Activated naive CD4-positive, alpha-beta T cell treated with anti-CD3 and anti-CD28 coated beads, Interleukin-2, amount 10 ng/mL, durations not matched to agents 7 days and 5 days (primary cell): ENCODE results near the gene SLC12A7.
"Not testable (repeated sequence)": the region's sequence is repeated elsewhere in the genome, so short reads cannot be mapped to it uniquely, and the experiment has no call there.

Experiments used
- CTCF ChIA-PET: fragments of 350-600 bp; sonication (Branson Sonifier 250); formaldehyde crosslinking; loops from one replicate; lab custom pipeline; 2021; ENCODE audit warnings: antibody characterized with exemption; lab: Charles Lee
- DNase-seq: peaks from one replicate; pipeline ENCODE4 v3.0.0-alpha.2; 2020
- H3K27ac Mint-ChIP-seq: one replicate; pipeline ENCODE4 v1.8.0; 2021; ENCODE audit warnings: mild to moderate bottlenecking, moderate library complexity, mixed read lengths
- H3K27me3 Mint-ChIP-seq: one replicate; pipeline ENCODE4 v1.8.0; 2021; ENCODE audit warnings: mild to moderate bottlenecking, mixed read lengths
- H3K36me3 Mint-ChIP-seq: one replicate; pipeline ENCODE4 v1.8.0; 2021; ENCODE audit warnings: mixed read lengths
- H3K4me1 Mint-ChIP-seq: one replicate; pipeline ENCODE4 v1.8.0; 2021; ENCODE audit warnings: mixed read lengths
- H3K4me3 Mint-ChIP-seq: one replicate; pipeline ENCODE4 v1.8.0; 2021; ENCODE audit warnings: mild to moderate bottlenecking, moderate library complexity, mixed read lengths
- H3K9me3 Mint-ChIP-seq: one replicate; pipeline ENCODE4 v1.8.0; 2021; ENCODE audit warnings: mixed read lengths

Gene SLC12A7

DNA sequence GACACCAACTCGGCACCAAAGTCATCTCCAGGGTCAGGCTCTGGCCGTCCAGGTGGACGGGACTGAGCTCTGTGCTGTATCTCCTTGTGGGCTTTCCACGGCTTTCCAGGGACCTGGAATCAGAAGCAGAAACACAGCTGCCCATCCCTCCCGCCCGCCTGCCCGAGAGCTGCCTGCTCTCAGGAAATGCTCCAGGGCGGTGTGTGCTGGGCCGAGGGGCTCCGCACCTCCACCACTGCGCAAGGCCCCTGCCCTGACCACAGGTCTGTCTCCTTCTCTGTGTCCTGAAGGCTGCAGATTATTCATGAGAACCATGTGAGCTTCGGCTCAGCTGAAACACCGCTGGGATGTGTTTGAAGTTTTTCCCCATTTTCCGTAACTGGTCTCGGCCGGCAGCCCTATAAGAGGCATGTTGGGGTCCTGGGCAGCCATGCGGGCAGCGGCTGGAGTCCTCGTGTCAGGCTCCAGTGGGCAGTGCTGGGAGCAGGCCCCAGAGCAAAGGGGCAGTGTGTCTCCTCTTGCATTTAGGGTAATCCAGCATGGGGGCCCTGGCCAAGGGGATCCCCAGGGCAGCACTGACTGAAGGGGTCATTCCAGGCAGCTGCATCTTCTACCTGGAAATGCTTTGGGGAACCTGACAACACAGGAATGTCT is 80.4 kb downstream of the SLC12A7 start:
- no peak overlapping the region for H3K27ac Mint-ChIP-seq
- H3K4me3 Mint-ChIP-seq, result no peak overlapping the region
- no peaks in the 10 kb centered on the region for H3K4me1 Mint-ChIP-seq
- H3K27me3 Mint-ChIP-seq, result peaks cover 4% of the 10 kb centered on the region
- H3K9me3 Mint-ChIP-seq, result no peaks in the 10 kb centered on the region
- DNase-seq, result no peak
- no peaks in the 10 kb centered on the region for H3K36me3 Mint-ChIP-seq
- CTCF ChIA-PET, result no interaction called here

DNA sequence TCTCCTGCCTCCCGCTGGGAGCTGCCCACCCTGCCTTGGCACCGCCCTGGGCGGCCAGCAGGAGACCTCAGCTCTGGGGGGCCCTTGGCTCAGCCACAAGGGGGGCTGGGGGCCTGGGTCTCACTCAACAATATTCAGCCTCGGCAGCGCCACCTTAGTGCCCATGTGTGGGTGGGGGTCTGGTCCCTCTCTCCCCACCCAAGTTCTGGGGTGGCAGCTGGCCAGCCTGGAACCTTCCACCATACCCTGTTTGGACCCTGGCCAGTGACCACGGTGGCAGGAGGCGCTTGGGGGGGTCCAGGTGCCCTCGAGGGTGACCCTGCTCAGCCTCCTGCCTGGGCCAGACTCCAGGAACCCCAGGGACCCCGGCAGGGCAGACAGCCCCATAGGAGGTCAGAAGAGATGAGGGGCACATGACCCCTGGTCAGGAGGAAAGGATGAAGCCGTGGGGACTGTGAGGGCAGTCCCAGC is 81.0 kb downstream of the SLC12A7 start:
- Mint-ChIP-seq H3K36me3 (no peaks in the 10 kb centered on the region), H3K9me3 (no peaks in the 10 kb centered on the region), H3K27ac (no peak overlapping the region), H3K4me3 (no peak overlapping the region), H3K27me3 (peaks cover 4% of the 10 kb centered on the region), H3K4me1 (no peaks in the 10 kb centered on the region)
- DNase-seq, result no peak
- CTCF ChIA-PET, result no interaction called here

DNA sequence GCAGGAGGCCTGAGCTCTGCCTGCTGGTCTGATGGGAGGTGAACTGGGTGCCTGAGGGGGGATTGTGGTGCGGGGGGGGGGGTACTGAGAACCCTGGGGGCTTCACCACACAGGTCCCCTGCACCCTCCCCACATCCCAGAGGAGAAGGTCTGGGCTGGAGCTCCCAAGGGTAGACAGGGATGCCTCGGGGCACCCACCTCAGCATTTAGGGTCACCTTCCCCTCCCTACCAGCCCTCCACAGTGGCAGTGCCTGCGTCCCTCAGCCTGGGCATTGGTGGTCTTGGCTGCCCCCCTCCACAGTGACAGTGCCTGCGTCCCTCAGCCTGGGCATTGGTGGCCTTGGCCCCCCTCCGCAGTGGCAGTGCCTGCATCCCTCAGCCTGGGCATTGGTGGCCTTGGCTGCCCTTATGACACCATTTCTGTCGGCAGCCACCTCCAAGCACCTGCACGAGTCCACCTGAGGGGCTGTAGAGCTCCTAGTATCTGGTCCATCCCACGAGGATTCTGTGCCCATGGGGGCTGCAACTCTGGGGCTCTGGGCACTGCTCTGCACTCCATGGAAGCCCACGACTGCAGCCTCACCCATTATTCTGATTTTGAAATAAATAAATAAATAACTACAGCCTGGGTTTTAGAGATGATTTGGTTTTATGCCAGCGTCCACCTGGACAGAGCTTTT is 81.8 kb downstream of the SLC12A7 start:
- Mint-ChIP-seq H3K27ac (no peak overlapping the region), H3K4me1 (no peaks in the 10 kb centered on the region), H3K27me3 (peaks cover 4% of the 10 kb centered on the region), H3K36me3 (no peaks in the 10 kb centered on the region), H3K9me3 (no peaks in the 10 kb centered on the region), H3K4me3 (no peak overlapping the region)
- CTCF ChIA-PET, result no interaction called here
- DNase-seq, result no peak

DNA sequence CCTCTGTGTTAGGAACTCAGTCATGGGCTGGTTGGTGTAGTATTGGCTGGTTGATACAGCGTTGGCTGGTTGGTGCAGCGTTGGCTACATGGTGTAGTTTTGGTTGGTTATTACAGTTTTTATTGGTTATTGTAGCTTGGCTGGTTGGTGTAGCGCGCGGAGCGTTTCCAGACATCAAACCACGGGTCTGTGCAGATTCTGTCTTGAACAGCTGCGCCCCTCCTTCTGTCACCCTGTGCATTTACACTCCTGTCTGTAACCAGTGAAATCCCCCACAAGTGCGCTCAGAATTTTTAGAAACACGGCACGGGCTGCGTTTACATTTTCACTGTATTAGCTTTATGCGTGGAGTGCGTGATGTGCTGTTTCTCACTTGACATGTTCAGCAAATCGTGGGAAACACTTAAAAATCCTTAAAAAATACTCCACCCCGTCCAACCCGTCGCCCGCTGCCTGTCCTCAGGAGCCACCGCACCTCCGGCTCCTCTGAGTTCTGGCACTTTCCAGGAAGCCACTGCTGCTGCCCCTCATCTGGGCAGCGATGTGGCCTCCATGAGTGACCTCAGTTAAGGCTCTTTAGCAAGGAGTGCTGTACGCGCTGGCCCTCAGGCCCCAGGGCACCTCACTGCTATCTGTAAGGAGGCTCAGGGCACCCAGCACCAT is 82.5 kb downstream of the SLC12A7 start:
- H3K27me3 Mint-ChIP-seq, result peaks cover 4% of the 10 kb centered on the region

DNA sequence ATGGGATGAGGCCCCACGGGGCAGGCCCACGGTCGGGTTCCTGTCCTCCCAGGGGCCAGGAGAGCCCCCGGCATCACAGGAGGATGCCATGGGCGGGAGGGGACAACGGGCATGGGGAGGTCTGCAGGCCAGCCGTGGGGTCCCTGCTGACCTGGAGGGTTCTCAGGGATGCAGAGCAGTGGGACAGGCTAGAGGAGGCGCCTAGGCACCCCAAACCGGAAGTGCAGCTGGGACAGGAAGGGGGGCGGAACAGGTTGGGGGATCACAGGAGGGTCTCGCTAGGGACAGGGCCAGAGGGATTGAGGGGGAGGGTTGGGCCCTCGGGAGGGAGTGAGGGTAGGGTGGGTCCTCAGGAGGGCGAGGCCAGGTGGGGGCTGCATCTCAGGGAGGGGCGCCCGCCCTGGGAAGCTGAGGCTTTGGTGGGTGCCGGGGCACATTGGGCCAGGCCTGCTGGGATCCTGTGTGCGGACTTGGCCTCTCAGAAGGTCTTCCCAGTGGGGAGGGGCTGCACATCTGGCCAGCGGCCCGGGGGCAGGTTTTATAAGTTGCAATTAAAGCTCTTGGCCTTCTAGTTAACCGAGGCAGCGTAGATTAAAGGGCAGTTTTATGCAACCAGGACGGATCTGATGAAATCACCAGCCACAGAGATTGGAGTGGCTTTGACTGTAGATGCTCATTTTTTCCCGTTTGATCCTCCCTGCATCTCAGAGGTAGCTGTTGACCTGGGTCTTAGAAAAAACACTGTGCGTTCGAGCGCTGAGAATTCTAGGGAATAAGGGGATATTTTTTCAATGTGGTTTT is 83.2 kb downstream of the SLC12A7 start:
- no peak overlapping the region for H3K4me3 Mint-ChIP-seq
- DNase-seq, result no peak
- H3K9me3 Mint-ChIP-seq, result no peaks in the 10 kb centered on the region
- H3K4me1 Mint-ChIP-seq, result no peaks in the 10 kb centered on the region
- CTCF ChIA-PET, result interaction anchor here (1.5 kb wide), 1 partner anchor 105 kb away, joined by 3 read pairs; no protein-coding TSS in a partner anchor
- no peak overlapping the region for H3K27ac Mint-ChIP-seq
- peaks cover 4% of the 10 kb centered on the region for H3K27me3 Mint-ChIP-seq
- H3K36me3 Mint-ChIP-seq, result no peaks in the 10 kb centered on the region

More for the DNA sequence above, 82.5 kb downstream of the SLC12A7 start:
- no peaks in the 10 kb centered on the region for H3K9me3 Mint-ChIP-seq
- CTCF ChIA-PET, result interaction anchor here (1.5 kb wide), 1 partner anchor 106 kb away, joined by 3 read pairs; no protein-coding TSS in a partner anchor
- no peaks in the 10 kb centered on the region for H3K36me3 Mint-ChIP-seq
- no peak overlapping the region for H3K4me3 Mint-ChIP-seq
- H3K4me1 Mint-ChIP-seq, result no peaks in the 10 kb centered on the region
- no peak overlapping the region for H3K27ac Mint-ChIP-seq
- no peak for DNase-seq

DNA sequence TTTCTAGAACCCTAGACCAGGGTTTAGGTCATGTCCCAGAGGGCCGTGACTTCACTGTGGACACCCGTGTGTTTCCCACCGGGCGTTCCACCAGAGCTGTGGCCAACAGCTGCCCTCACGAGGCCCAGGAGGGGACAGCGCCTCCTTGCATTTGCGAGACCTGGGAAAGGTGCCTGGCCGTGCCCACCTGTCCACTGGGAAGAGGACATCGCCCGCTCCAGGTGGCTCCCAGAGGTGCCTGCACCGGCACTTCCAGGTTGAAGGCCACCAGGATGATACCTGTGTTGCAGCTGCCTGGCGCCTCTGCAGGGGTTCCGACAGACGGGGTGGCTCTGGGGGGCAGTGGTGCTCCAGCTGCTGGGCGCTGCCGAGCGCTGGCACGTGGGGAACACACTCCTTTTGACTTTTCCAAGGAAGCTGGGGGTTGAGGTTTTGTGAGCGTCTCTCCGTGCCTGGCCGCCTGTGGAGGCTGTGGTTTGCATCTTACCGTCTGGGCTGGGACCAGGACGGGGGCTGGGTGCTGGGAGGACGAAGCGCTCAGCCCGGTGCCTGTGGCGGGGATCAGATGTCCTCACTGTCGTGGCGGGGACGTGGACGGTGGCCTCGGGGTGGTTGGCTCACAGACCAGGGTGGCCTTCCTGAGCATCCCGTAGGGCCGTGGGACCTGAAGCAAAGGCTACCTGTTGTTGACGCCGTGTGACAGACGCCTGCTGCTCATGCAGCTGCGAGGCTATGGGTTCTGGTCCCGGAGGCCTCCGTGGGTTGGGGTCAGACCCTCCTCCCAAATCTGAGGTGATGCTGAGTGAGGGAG is 84.0 kb downstream of the SLC12A7 start:
- H3K27me3 Mint-ChIP-seq, result peaks cover 4% of the 10 kb centered on the region
- CTCF ChIA-PET, result interaction anchor here (1.5 kb wide), 1 partner anchor 104 kb away, joined by 3 read pairs; no protein-coding TSS in a partner anchor
- H3K9me3 Mint-ChIP-seq, result no peaks in the 10 kb centered on the region
- DNase-seq, result no peak
- H3K4me1 Mint-ChIP-seq, result no peaks in the 10 kb centered on the region
- H3K36me3 Mint-ChIP-seq, result no peaks in the 10 kb centered on the region
- no peak overlapping the region for H3K27ac Mint-ChIP-seq
- H3K4me3 Mint-ChIP-seq, result no peak overlapping the region

DNA sequence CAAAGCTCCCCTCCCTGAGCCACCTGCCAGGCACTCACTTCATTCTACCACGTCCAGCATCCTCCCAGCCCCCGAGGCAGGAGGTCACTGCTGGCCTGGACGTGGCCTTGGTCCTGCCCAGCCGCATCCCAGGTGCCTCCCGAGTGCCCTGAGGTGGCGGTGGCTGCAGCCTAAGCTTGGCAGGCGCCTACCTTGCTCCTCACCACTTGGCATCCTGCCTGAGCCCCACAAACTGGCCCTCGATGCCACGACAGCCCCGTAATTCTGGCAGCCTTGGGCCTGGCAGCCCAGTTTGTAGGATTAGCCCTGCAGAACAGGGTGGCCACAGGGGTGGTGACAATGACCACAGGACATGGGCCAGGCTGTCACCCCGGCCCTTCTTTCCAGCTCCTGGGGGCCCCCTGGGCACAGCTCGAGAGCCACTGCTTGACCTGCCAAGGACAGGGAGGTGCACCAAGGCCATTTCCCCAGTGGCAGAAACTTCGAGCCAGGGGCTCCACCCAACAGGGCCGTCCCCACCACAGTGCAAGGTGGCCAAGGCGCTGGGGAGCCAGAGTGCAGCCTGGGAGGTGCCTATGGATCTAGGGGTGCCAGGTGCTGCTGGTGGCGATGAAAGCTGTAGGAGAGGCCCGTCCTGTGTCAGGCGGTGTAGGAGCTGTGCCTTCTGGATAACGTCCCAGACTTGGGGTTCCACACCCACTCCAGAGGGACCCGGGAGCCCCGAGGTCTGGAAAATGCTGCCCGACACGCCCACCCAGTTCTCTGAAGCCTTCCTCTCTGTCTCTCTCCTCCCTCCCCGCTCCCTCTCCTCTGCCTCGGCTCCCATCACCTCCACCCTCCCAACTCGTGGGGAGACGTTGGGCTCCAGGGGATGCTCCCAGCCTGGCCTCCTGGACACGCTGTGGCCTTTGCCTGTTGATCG is 84.9 kb downstream of the SLC12A7 start:
- H3K4me3 Mint-ChIP-seq, result no peak overlapping the region
- H3K27me3 Mint-ChIP-seq, result peaks cover 4% of the 10 kb centered on the region
- no peak for DNase-seq
- H3K4me1 Mint-ChIP-seq, result no peaks in the 10 kb centered on the region
- no peaks in the 10 kb centered on the region for H3K9me3 Mint-ChIP-seq
- H3K36me3 Mint-ChIP-seq, result no peaks in the 10 kb centered on the region
- H3K27ac Mint-ChIP-seq, result no peak overlapping the region
- CTCF ChIA-PET, result no interaction called here

DNA sequence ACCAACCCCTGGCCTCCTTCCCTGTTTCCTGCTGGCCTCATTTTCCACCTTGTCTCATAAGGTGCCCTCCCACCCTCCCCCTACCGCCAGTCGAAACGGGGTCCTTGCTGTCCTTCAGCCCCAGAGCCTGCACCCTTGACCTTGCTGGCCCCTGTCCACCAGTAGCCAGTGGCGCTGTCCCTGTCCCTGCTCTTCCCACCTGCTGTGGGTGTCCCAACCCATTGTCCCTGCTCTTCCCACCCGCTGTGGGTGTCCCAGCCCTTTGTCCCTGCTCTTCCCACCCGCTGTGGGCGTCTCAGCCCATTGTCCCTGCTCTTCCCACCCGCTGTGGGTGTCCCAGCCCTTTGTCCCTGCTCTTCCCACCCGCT is 89.9 kb downstream of the SLC12A7 start:
- DNase-seq, H3K27me3 Mint-ChIP-seq, H3K27ac Mint-ChIP-seq, H3K4me3 Mint-ChIP-seq, H3K4me1 Mint-ChIP-seq, H3K36me3 Mint-ChIP-seq, H3K9me3 Mint-ChIP-seq, CTCF ChIA-PET: not testable (repeated sequence)

DNA sequence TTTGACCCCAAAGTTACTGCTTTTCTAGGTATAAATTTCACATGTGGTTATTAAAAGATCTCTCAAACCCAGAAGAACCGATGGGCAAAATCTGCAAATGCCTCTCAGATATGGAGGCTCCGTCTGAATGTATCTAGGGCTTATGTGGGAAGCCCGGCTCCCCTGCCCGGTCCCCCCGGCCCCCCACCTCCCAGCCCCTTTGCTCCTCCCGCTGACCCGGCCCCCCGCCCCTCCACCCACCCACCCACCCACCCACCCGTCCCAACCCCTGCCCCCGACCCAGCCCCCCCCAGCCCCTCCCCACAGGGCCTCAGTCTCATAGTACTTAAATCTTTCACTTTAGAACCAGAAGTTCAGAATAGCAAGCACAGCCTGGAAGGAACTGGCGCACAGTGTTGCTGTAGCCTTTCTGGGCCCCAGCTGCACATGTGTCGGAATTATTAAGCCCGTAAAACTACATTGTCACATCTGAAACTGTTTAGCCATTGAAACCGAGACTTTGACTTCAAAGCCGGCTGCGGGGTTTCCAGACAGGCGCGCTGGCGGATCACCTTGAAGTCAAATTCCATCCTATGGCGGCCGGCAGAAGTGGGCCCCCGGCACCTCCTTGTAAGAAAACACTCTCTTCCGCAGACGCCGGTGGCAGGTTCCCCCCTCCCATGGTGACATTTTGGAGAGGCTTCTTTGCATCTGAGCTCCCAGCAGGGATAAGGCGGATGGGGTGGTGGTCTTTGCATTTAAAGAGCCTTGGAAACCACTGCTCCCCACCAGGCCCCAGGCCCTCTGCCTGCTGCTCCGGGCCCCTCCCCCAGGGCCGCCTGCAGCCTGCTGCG is 90.5 kb downstream of the SLC12A7 start:
- no peaks in the 10 kb centered on the region for H3K4me1 Mint-ChIP-seq
- no peaks in the 10 kb centered on the region for H3K27me3 Mint-ChIP-seq
- CTCF ChIA-PET, result no interaction called here
- H3K36me3 Mint-ChIP-seq, result no peaks in the 10 kb centered on the region
- H3K27ac Mint-ChIP-seq, result no peak overlapping the region
- no peak overlapping the region for H3K4me3 Mint-ChIP-seq
- H3K9me3 Mint-ChIP-seq, result no peaks in the 10 kb centered on the region
- DNase-seq, result no peak

DNA sequence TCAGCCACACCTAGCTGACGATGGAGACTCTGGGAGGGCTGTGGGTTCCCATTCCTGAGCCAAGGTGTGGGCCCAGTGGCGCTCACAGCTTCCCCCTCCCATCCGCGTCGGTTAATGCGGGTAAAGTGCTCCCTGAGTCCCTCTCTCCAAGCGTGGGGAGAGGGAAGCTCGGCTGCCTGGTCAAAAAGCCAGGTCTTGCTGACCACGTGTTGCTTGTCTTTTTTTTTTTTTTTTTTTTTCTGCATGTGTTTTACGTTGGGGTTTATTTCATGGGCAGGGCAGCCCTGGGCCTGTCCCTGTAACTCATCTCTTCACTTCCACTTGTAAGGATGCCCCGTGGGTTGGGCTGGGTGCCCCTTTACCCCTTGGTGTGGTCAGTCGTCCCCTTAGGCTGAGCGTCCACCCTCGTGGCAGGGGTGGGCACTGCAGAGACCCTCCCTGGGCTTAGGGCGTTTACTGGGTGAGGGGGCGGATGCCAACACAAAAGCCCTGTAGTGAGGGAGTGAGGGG is 91.4 kb downstream of the SLC12A7 start:
- Mint-ChIP-seq H3K9me3 (no peaks in the 10 kb centered on the region), H3K4me1 (no peaks in the 10 kb centered on the region), H3K4me3 (no peak overlapping the region), H3K36me3 (no peaks in the 10 kb centered on the region), H3K27ac (no peak overlapping the region), H3K27me3 (no peaks in the 10 kb centered on the region)
- CTCF ChIA-PET, result interaction anchor here (0.8 kb wide), 1 partner anchor 9 kb away, joined by 4 read pairs; no protein-coding TSS in a partner anchor
- no peak for DNase-seq

DNA sequence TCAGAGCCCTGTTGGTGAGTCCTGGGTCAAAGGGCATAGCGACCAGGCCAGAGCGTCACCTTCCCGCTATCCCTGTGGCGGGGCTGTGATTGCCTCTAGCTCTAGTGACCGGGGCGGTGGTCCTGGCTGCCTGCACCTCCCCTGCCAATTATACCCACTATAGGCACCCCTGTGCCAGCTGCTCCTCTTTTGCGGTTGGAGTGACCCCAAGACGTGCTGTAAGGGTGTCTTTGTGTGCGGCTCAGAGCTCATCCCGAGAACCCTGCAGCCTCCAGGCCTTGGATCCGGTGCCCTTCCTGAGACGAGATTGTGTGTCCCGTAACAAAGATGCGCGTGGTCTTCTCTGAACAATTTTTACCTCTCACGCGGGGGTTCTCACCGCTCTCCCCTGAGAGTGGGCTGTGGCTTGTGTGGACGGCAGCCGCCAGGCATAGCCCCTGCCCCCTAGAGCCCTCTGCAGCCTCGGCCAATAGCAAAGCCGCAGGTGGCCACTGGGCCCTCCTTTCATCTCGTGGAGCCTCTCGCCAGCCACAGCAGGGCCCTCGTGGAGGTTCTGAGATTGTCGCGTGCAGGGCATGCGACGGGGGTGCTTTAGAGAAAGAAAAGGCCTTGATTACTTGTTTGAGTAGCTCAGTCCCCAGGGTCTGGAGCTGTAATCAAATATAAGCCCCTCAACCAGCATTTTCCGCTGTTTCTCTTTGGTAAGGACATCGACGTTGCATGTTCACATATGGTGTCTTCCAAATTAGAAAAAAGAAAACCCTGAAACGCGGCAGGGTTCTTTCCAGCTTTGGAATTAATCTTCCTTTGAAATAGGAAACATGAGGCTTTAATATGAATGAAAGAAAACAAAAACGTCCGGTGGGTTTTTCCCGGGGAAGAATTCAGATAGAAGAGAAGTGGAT is 92.6 kb downstream of the SLC12A7 start:
- DNase-seq, result no peak
- CTCF ChIA-PET, result no interaction called here
- Mint-ChIP-seq H3K27me3 (no peaks in the 10 kb centered on the region), H3K9me3 (no peaks in the 10 kb centered on the region), H3K36me3 (no peaks in the 10 kb centered on the region), H3K27ac (peak overlapping the region; percentile 37), H3K4me3 (no peak overlapping the region), H3K4me1 (no peaks in the 10 kb centered on the region)
